GM21717 (cell line): ENCODE results near the gene ZNF451.

Experiments
- ATAC-seq: cut with Tn5 transposase; IDR thresholded peaks from one replicate; pipeline ENCODE4 v1.9.1; 2021; ENCODE audit warnings: mild to moderate bottlenecking, moderate library complexity; ENCODE audit not compliant: unreplicated experiment

The ZNF451 gene

GRCh38 chr6:57147955-57148858, 58.2 kb downstream of the ZNF451 start:
- ATAC-seq = no peak

- ATAC-seq = no peak
Observed at GRCh38 chr6:57158658-57159057, 68.7 kb downstream of the ZNF451 start.

GRCh38 chr6:57159127-57159526, 69.1 kb downstream of the ZNF451 start:
- no peak for ATAC-seq

- ATAC-seq = no peak
Observed at GRCh38 chr6:57162028-57162427, 72.0 kb downstream of the ZNF451 start.

GRCh38 chr6:57162516-57162915, 72.5 kb downstream of the ZNF451 start:
- ATAC-seq = no peak

GRCh38 chr6:57163956-57164355, 74.0 kb downstream of the ZNF451 start:
- no peak for ATAC-seq

GRCh38 chr6:57165080-57165479, 75.1 kb downstream of the ZNF451 start:
- ATAC-seq = no peak

- ATAC-seq = peak; percentile 91
Observed at GRCh38 chr6:57172136-57173055, 82.4 kb downstream of the ZNF451 start, which contains the start of gene BAG2. Gene BAG2 (plus strand): TSS chr6:57172326. CDS start chr6:57172698, 372 bp downstream.

- ATAC-seq = no peak
Observed at GRCh38 chr6:57173056-57173885, 83.3 kb downstream of the ZNF451 start.

- no peak for ATAC-seq
Observed at GRCh38 chr6:57173886-57174510, 84.0 kb downstream of the ZNF451 start.

GRCh38 chr6:57174511-57174907, 84.5 kb downstream of the ZNF451 start:
- ATAC-seq = no peak

GRCh38 chr6:57177545-57178265, 87.7 kb downstream of the ZNF451 start:
- no peak for ATAC-seq

GRCh38 chr6:57180596-57180995, 90.6 kb downstream of the ZNF451 start:
- no peak for ATAC-seq

GRCh38 chr6:57182017-57182432, 92.0 kb downstream of the ZNF451 start:
- no peak for ATAC-seq

GRCh38 chr6:57183336-57183735, 93.3 kb downstream of the ZNF451 start:
- no peak for ATAC-seq

GRCh38 chr6:57190140-57190539, 100.2 kb downstream of the ZNF451 start:
- ATAC-seq = no peak

GRCh38 chr6:57193177-57193576, 103.2 kb downstream of the ZNF451 start:
- ATAC-seq = no peak

- ATAC-seq = no peak
Observed at GRCh38 chr6:57195457-57195856, 105.5 kb downstream of the ZNF451 start.

- ATAC-seq = no peak
Observed at GRCh38 chr6:57198926-57199636, 109.1 kb downstream of the ZNF451 start.
